Measurements from ENCODE around the gene TPPP2. TPM values are rescaled to one million over a fixed set of nuclear protein-coding genes. Genes with fewer than 3 reads are reported as not detected.

Gene TPPP2
- total and polyA plus RNA-seq, 10 of the 15 experiments (the other 5 are each of a cell fraction or from before 2014, with no cell fraction given): not detected

DNA sequence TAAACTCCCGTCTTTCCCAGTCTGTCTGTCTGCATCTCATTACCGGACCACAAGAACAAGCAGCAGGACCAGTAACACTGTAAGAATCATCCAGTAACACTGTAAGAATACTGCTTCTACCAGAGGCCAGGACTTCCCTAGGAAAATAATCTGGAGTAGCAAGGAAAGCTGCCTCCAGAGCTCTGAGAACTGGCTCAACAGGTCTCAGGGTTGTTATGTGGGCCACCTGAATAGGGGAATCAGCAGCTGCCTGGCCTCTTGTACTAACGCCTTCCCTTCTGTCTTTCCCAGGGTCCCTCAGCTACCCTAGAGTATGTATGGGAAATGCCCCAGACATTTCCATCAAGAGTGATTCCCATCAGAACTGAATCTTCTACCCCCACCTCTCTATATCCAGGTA lies 31.9 kb upstream of the TPPP2 start (continued):
- TF ChIP-seq, protein P1, sequence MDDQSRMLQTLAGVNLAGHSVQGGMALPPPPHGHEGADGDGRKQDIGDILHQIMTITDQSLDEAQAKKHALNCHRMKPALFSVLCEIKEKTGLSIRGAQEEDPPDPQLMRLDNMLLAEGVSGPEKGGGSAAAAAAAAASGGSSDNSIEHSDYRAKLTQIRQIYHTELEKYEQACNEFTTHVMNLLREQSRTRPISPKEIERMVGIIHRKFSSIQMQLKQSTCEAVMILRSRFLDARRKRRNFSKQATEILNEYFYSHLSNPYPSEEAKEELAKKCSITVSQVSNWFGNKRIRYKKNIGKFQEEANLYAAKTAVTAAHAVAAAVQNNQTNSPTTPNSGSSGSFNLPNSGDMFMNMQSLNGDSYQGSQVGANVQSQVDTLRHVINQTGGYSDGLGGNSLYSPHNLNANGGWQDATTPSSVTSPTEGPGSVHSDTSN (IDR thresholded peaks at IDR 0.05; ENCODE audit: insufficient replicate concordance, low read depth, low read length): no peak
- TF ChIP-seq IKZF2 (IDR thresholded peaks at IDR 0.05) (no peak), PML (IDR thresholded peaks at IDR 0.05; ENCODE audit: low read length) (no peak), HDGF (IDR thresholded peaks at IDR 0.05) (no peak), TBL1XR1 (IDR thresholded peaks at IDR 0.05; ENCODE audit: low read depth, low read length) (no peak), ZSCAN29 (IDR thresholded peaks at IDR 0.05) (no peak), ESRRA (IDR thresholded peaks at IDR 0.05; ENCODE audit: low read length) (no peak), JUNB (IDR thresholded peaks at IDR 0.05) (no peak), ZNF207 (IDR thresholded peaks at IDR 0.05; ENCODE audit: borderline replicate concordance) (no peak), SMARCA5 (IDR thresholded peaks at IDR 0.05) (no peak)
- TF ChIP-seq, protein P2, sequence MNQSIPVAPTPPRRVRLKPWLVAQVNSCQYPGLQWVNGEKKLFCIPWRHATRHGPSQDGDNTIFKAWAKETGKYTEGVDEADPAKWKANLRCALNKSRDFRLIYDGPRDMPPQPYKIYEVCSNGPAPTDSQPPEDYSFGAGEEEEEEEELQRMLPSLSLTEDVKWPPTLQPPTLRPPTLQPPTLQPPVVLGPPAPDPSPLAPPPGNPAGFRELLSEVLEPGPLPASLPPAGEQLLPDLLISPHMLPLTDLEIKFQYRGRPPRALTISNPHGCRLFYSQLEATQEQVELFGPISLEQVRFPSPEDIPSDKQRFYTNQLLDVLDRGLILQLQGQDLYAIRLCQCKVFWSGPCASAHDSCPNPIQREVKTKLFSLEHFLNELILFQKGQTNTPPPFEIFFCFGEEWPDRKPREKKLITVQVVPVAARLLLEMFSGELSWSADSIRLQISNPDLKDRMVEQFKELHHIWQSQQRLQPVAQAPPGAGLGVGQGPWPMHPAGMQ (IDR thresholded peaks at IDR 0.05; ENCODE audit: borderline replicate concordance): no peak

DNA sequence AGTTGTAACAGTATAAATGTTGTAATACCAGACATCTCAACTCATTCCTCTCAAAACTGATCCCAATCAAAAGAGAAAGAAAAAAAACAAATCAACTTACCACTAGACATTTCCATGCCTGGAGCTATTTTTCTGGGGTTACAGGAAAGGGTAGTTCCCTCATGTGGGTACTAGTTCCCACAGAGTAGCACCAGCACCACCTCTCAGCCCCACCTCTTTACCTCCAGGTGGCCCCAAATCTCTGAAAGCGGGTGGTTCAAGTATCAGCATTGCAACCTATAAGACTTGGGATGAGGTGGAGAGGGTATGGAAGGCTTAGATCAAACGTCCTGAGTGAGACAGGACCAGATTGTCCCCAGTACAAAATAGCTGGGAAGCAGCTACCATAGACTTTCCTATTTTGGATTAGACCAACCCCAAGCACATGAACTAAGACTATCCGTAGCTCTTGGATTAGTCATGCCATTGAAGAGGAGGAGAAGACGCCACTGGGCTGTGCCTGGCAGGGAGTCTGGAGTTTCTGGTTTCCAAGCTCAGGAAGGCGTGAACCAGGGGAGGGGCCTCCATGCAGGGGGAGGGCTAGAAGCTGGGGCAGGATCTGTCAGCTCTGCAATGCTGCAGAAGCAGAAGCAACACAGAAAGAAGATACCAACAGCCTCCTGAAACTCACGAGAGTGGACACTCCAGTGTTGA lies 31.2 kb upstream of the TPPP2 start, which contains the start of gene SLC39A2:
SLC39A2 (plus strand) TSS at position 620 of the 693 bp plus-strand sequence. CDS start 154 bp downstream, outside the sequence.
- ChIA-PET RAD21 (ENCODE audit: unreplicated experiment) (no interaction called here), POLR2A (no interaction called here), CTCF (interaction anchor here (0.7 to 2.2 kb wide), 6 partner anchors 8 to 106 kb away, joined by 3 to 17 read pairs (median 3); no protein-coding TSS in a partner anchor), SMC1A (ENCODE audit: uncharacterized antibody, unreplicated experiment) (interaction anchor here (1.5 kb wide), 1 partner anchor 106 kb away, joined by 5 read pairs; no protein-coding TSS in a partner anchor)
- peaks cover 5 to 12% of the 10 kb centered on the region in 2 experiments for H3K36me3 ChIP-seq (ENCODE audit: control insufficient read depth in 2 of 2, insufficient read depth in 2 of 2, low read length in 1 of 2)
- H2AFZ ChIP-seq (ENCODE audit: control insufficient read depth, low read depth, low read length): no peak within 1 kb of the TSS
- WGBS (ENCODE audit: insufficient coverage, insufficient replicate concordance, low lambda C conversion rate, missing lambda C conversion rate): 72% methylated on average over 6 of the region's 6 CpGs
- in situ Hi-C loops (cut with MboI): no loop called here
- H3K9ac ChIP-seq (ENCODE audit: control insufficient read depth, insufficient read depth, low read length): no peak within 1 kb of the TSS
- ATAC-seq (no peak), DNase-seq (ENCODE audit: low read depth, low spot score) (no peak), FAIRE-seq (no peak)
- H3K4me1 ChIP-seq (ENCODE audit: control insufficient read depth, insufficient read depth, low read length): no peaks in the 10 kb centered on the region
- H3K79me2 ChIP-seq (ENCODE audit: control insufficient read depth, insufficient read depth, low read length): no peaks in the 10 kb centered on the region
- BruUV-seq (replicated peaks): no TSS peak
- TF ChIP-seq HSF1 (IDR thresholded peaks at IDR 0.05; ENCODE audit: low read depth, low read length): no peak
- TF ChIP-seq, protein P3, sequence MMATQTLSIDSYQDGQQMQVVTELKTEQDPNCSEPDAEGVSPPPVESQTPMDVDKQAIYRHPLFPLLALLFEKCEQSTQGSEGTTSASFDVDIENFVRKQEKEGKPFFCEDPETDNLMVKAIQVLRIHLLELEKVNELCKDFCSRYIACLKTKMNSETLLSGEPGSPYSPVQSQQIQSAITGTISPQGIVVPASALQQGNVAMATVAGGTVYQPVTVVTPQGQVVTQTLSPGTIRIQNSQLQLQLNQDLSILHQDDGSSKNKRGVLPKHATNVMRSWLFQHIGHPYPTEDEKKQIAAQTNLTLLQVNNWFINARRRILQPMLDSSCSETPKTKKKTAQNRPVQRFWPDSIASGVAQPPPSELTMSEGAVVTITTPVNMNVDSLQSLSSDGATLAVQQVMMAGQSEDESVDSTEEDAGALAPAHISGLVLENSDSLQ (IDR thresholded peaks at IDR 0.05): no peak
- TF ChIP-seq IRF4 (IDR thresholded peaks at IDR 0.05; ENCODE audit: low read depth, low read length): no peak
- no peak for TF ChIP-seq RFX5 (IDR thresholded peaks at IDR 0.05; ENCODE audit: low read depth, low read length)
- TF ChIP-seq KDM1A (IDR thresholded peaks at IDR 0.05; ENCODE audit: borderline replicate concordance): no peak
- no peak for TF ChIP-seq MEF2A (IDR thresholded peaks at IDR 0.05; ENCODE audit: insufficient read depth, low read depth, low read length)
- no peak for TF ChIP-seq RELB (IDR thresholded peaks at IDR 0.05; ENCODE audit: low read depth)
- no peaks in the 10 kb centered on the region for H3K9me3 ChIP-seq (replicated peaks; ENCODE audit: control insufficient read depth, insufficient read depth, low read length)
- no peaks in the 10 kb centered on the region for H4K20me1 ChIP-seq (ENCODE audit: control insufficient read depth, insufficient read depth)
- H3K4me2 ChIP-seq (ENCODE audit: control insufficient read depth, insufficient read depth): no peak within 1 kb of the TSS
- H3K27ac ChIP-seq (ENCODE audit: control insufficient read depth, insufficient read depth): no peak within 1 kb of the TSS
- no peak within 1 kb of the TSS for H3K4me3 ChIP-seq
- no peaks in the 10 kb centered on the region for H3K27me3 ChIP-seq (replicated peaks in 1 of 2; ENCODE audit: control insufficient read depth in 2 of 2, insufficient read depth in 2 of 2, low read length in 1 of 2)
- intact Hi-C loops (cut with micrococcal nuclease; ENCODE audit: unreplicated experiment): no loop called here

Measured in GM12878 (cell line).